NCI-H345 (cell line): ENCODE data around the gene SLC12A7.
"Not testable (repeated sequence)": the region's sequence is repeated elsewhere in the genome, so short reads cannot be mapped to it uniquely, and the experiment has no call there.

Experiments used
- DNase-seq: peaks from one replicate; lab custom pipeline; 2025; lab: John Stamatoyannopoulos, UW

Gene SLC12A7

GRCh38 chr5:1007681-1008450 lies 104.0 kb downstream of the SLC12A7 start:
- DNase-seq: no peak

- DNase-seq: no peak
Observed at GRCh38 chr5:1007221-1007680, 104.6 kb downstream of the SLC12A7 start.

- DNase-seq: no peak
Observed at GRCh38 chr5:1006656-1007071, 105.2 kb downstream of the SLC12A7 start.

- DNase-seq: no peak
Observed at GRCh38 chr5:1005904-1006655, 105.8 kb downstream of the SLC12A7 start.

DNA sequence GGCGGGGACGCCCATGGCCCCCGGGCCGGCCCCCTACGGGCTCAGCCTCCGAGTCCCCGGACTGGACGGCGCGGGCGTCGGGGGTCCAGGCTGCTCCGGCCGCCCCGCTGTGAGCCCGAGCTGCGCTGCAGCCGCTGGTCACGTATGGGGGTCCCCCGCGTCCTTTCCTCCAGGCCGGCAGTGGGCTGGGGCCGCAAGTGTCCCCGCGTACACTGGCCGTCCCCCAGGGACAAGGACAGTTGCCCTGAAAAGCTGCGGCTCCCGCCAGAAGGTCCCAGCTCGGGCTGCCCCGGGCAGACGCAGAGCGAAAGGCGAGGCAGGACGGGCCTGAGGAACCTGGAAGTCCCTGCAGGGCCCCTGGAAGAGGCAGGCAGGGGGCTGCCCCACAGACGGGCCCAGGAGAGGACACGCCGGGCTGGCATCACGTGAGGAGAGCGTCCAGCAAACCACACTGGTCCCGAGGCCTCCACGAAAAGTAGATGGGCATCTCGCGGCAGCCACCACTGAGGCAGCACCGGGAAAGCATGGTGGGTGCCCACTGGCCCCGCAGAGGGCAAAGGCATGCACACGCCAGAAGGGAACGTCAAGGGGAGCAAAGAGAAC lies 106.5 kb downstream of the SLC12A7 start:
- no peak for DNase-seq

DNA sequence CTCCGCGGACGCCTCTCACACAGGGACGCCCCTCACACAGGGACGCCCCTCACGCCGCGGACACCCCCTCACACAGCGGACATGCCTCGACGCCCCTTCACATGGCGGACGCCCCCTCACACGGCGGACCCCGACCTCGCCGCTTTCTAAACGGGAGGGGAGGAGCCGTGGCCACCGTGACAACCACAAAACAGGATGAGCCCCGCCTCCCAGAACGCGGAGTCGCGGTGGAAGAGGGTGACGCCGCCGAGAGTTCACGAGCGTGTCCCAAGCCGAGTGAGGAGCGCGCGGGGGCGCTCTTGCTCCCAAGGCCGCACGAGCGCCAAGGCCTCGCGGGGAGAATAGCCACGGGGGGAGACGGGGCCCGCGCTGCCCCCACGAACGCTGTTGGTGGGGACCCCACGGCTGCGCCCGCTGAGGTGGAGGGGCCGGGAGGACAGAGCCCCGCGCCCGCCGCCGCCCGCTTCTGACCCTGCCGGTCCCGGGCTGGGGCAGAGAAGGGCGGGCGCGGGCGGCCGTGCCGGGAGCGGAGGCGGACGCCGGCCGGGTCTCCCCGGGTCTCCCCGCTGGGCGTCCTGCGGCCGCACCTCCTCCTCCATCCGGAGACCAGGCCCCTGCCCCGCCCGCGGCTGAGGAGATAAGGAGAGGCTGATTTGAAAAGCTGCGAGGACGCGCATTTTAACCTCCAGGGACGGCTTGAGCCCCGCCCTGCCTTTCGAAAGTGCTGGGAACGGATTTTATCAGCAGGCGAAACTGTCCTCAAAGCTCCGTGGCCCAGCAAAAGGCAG lies 107.2 kb downstream of the SLC12A7 start:
- DNase-seq: peak; percentile 41

DNA sequence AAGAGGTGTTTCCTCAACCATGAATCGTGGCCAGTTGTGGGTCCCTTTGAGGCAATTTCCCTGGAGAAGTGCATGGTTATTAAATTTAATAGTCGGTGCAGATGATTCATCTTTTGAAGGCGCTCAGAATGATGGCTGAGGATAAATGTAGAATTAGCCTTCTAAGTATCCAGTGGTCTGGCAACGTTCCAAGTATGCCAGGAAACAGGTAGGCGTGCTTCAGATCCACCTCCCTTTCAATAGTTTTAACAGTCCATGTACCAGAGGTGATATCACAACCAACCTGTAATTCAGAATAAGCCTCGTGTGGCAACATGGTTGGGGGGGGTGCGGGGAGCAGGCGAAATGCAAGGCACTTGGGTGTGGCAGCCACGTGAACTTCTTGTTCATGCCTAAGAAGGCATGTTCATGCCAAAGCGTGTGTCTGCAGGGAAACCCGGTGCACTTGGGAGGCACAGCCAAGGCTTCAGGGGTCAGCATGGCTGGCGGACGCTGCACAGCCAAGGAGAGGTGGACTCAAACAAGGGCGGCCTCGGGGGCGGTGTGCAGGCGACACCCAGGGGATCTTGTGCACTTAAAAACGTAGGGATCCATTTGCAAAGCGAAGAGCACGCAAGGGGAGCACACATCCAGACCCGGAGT lies 108.4 kb downstream of the SLC12A7 start:
- DNase-seq: peak; percentile 86

- no peak for DNase-seq
Observed at GRCh38 chr5:1002836-1003235, 109.0 kb downstream of the SLC12A7 start.

GRCh38 chr5:1002271-1002546 lies 109.7 kb downstream of the SLC12A7 start:
- DNase-seq: no peak

- no peak for DNase-seq
Observed at GRCh38 chr5:1001406-1002270, 110.2 kb downstream of the SLC12A7 start.

DNA sequence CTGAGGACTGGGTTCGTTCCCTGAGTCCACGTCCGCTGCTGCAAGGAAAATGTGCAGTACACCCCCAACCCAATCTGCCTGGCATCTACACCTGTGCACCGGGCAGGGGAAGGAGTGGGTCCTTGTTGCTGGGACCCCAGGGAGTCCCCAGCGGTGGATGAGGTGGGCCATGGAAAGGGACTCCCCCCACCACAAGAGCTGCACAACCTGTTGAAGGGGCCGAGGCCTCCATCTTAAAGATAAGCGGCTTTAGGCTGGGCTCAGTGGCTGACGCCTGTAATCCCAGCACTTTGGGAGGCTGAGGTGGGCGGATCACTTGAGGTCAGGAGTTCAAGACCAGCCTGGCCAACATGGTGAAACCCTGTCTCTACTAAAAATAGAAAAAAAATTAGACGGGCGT lies 111.0 kb downstream of the SLC12A7 start:
- DNase-seq: not testable (repeated sequence)
